NB4 (cell line): ENCODE results near the gene S100A13.

Experiments used
- CTCF ChIP-seq: IDR thresholded peaks from one replicate; pipeline ENCODE4 v1.5.1; 2012; ENCODE audit warnings: low read depth, low read length
- POLR2A ChIP-seq: IDR thresholded peaks from 2 replicates; pipeline ENCODE4 v1.6.1; 2011; ENCODE audit warnings: mild to moderate bottlenecking; ENCODE audit not compliant: insufficient read length; ENCODE audit errors: extremely low read depth

- TF ChIP-seq POLR2A (no peak), CTCF (peak; percentile 84)
These were observed 54.7 kb downstream of the S100A13 start for GRCh38 chr1:153572569-153573015.
